ENCODE data around the gene GBP3.
A peak's percentile ranks its signal among the peaks of the same experiment; 100 is the strongest.

GRCh38 chr1:88973520-88974137 lies 49.0 kb downstream of the GBP3 start:
- TF ChIP-seq CTCF (IDR thresholded peaks at IDR 0.05 in 2 of 3, conservative IDR thresholded peaks at IDR 0.05 in 1 of 3; ENCODE audit: borderline replicate concordance in 1 of 3, insufficient read depth in 1 of 3, low read depth in 2 of 3, low read length in 2 of 3) (peak; percentile 39 to 72 (median 49); a peak in 4 of 6 replicates), ZNF274 (IDR thresholded peaks at IDR 0.05; ENCODE audit: low read depth, low read length) (no peak), POLR2AphosphoS5 (IDR thresholded peaks at IDR 0.05; ENCODE audit: low read depth, low read length) (no peak), EZH2phosphoT487 (IDR thresholded peaks at IDR 0.05; ENCODE audit: borderline replicate concordance) (no peak), EZH2 (IDR thresholded peaks at IDR 0.05) (no peak), REST (IDR thresholded peaks at IDR 0.05; ENCODE audit: low read depth) (no peak), ZFX (IDR thresholded peaks at IDR 0.05) (no peak), CEBPB (IDR thresholded peaks at IDR 0.05; ENCODE audit: low read depth) (no peak)

Data from HCT116 (cell line).